ENCODE measurements around the gene FBF1.

GRCh38 chr17:75874323-75875181 is 66.3 kb downstream of the FBF1 start:
- TF ChIP-seq ZFP3 (CRISPR knock-in tag; IDR thresholded peaks at IDR 0.05) (no peak), ZFP30 (CRISPR knock-in tag; IDR thresholded peaks at IDR 0.05) (no peak), PATZ1 (CRISPR knock-in tag; IDR thresholded peaks at IDR 0.05; ENCODE audit: borderline replicate concordance) (no peak), ISL1 (CRISPR knock-in tag; IDR thresholded peaks at IDR 0.05) (no peak), ZC3H10 (CRISPR knock-in tag; IDR thresholded peaks at IDR 0.05) (no peak), TCF4 (CRISPR knock-in tag; IDR thresholded peaks at IDR 0.05; ENCODE audit: borderline replicate concordance) (no peak), TOX (CRISPR knock-in tag; IDR thresholded peaks at IDR 0.05; ENCODE audit: borderline replicate concordance) (no peak), PPARA (CRISPR knock-in tag; IDR thresholded peaks at IDR 0.05; ENCODE audit: borderline replicate concordance) (no peak), BACH2 (CRISPR knock-in tag; IDR thresholded peaks at IDR 0.05; ENCODE audit: borderline replicate concordance) (no peak), CSRNP3 (CRISPR knock-in tag; IDR thresholded peaks at IDR 0.05) (no peak)
